ENCODE data around the gene PCDHB10. TPM values are rescaled to one million over a fixed set of nuclear protein-coding genes. Genes with fewer than 3 reads are reported as not detected.
"Not testable (repeated sequence)": the region's sequence is repeated elsewhere in the genome, so short reads cannot be mapped to it uniquely, and the experiment has no call there.

PCDHB10 gene
- polyA plus RNA-seq, 3 donors = not detected

GRCh38 chr5:141180313-141180712 lies 11.8 kb upstream of the PCDHB10 start:
- H3K4me3 Mint-ChIP-seq = no peak overlapping the region
- H3K27me3 Mint-ChIP-seq (ENCODE audit: low read depth in 3 of 3) = peaks cover 4 to 29% (median 12%) of the 10 kb centered on the region in 3 donors
- Histone ChIP-seq H3K4me3 (replicated peaks in 1 of 3; ENCODE audit: low read depth in 2 of 3, low read length in 3 of 3) (no peak overlapping the region), H3K9ac (ENCODE audit: insufficient read depth, low read length, poor library complexity, severe bottlenecking) (no peak overlapping the region), H3K36me3 (replicated peaks in 1 of 2; ENCODE audit: control insufficient read depth in 1 of 2, insufficient read depth in 2 of 2, low read length in 2 of 2) (no peaks in the 10 kb centered on the region), H3K79me2 (ENCODE audit: insufficient read depth, low read length) (no peaks in the 10 kb centered on the region), H4K20me1 (ENCODE audit: insufficient read depth, low read length) (no peaks in the 10 kb centered on the region), H3K27ac (ENCODE audit: low read depth in 1 of 2, low read length in 2 of 2) (no peak overlapping the region), H3K4me2 (replicated peaks; ENCODE audit: extremely low read depth, low read length, poor library complexity, severe bottlenecking) (no peak overlapping the region), H3K9me3 (replicated peaks in 1 of 2; ENCODE audit: control insufficient read depth in 1 of 2, insufficient read depth in 1 of 2, low read length in 2 of 2) (peaks cover 43 to 55% of the 10 kb centered on the region in 2 donors), H3K4me1 (ENCODE audit: control insufficient read depth in 1 of 2, insufficient read depth in 2 of 2, low read length in 2 of 2) (no peaks in the 10 kb centered on the region), H3K27me3 (ENCODE audit: control insufficient read depth in 2 of 2, insufficient read depth in 2 of 2, low read length in 2 of 2) (peaks cover 8 to 20% of the 10 kb centered on the region in 2 donors), H2AFZ (ENCODE audit: insufficient read depth, low read depth, low read length, poor library complexity, severe bottlenecking) (no peak overlapping the region)
- no peak overlapping the region for H3K27ac Mint-ChIP-seq
- H3K36me3 Mint-ChIP-seq = no peaks in the 10 kb centered on the region
- WGBS (ENCODE audit: insufficient coverage) = no CpG with 5 or more reads among the region's 1 CpG
- peaks cover 12 to 37% (median 32%) of the 10 kb centered on the region in 7 donors for H3K9me3 Mint-ChIP-seq
- no peaks in the 10 kb centered on the region for H3K4me1 Mint-ChIP-seq
- intact Hi-C loops (cut with micrococcal nuclease) = no loop called here
- no peak for DNase-seq
- no peak for TF ChIP-seq CTCF (IDR thresholded peaks at IDR 0.05)

DNA sequence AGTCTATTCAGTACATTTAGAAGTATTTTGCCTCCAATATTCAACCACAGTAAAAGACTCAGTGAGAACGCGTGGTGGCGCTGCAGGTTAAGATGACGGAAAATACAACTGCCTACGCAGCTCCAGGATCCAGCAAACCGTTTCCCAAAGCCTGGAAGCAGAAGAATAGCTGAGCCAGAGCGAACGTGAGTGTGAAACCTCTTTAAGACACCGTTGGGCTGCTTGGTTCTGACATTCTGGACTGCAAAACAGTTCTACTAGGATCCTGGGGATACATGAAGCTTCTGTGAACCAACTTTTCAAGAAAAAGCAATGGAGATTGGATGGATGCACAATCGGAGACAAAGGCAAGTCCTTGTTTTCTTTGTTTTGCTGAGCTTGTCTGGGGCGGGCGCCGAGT lies 9.9 kb upstream of the PCDHB10 start, which contains the start of gene PCDHB16:
Gene PCDHB16, plus strand, starts transcription at position 140 of the 400 bp plus-strand sequence. Its CDS starts 173 bp downstream, at position 313.
- Mint-ChIP-seq H3K9me3 (peaks cover 12 to 45% (median 37%) of the 10 kb centered on the region in 7 donors), H3K4me3 (no peak within 1 kb of the TSS), H3K27me3 (ENCODE audit: low read depth in 3 of 3) (peaks cover 4 to 30% (median 14%) of the 10 kb centered on the region in 3 donors), H3K27ac (no peak within 1 kb of the TSS), H3K4me1 (no peaks in the 10 kb centered on the region), H3K36me3 (no peaks in the 10 kb centered on the region)
- TF ChIP-seq CTCF (IDR thresholded peaks at IDR 0.05) = no peak
- no peaks in the 10 kb centered on the region for H3K79me2 ChIP-seq (ENCODE audit: insufficient read depth, low read length)
- no peaks in the 10 kb centered on the region for H3K36me3 ChIP-seq (replicated peaks in 1 of 2; ENCODE audit: control insufficient read depth in 1 of 2, insufficient read depth in 2 of 2, low read length in 2 of 2)
- H3K27ac ChIP-seq (ENCODE audit: low read depth in 1 of 2, low read length in 2 of 2) = no peak within 1 kb of the TSS
- H3K9me3 ChIP-seq (replicated peaks in 1 of 2; ENCODE audit: control insufficient read depth in 1 of 2, insufficient read depth in 1 of 2, low read length in 2 of 2) = peaks cover 46 to 53% of the 10 kb centered on the region in 2 donors
- H3K4me3 ChIP-seq (replicated peaks in 1 of 3; ENCODE audit: low read depth in 2 of 3, low read length in 3 of 3) = no peak within 1 kb of the TSS
- DNase-seq = no peak
- H3K4me2 ChIP-seq (replicated peaks; ENCODE audit: extremely low read depth, low read length, poor library complexity, severe bottlenecking) = no peak within 1 kb of the TSS
- H3K9ac ChIP-seq (ENCODE audit: insufficient read depth, low read length, poor library complexity, severe bottlenecking) = no peak within 1 kb of the TSS
- no peak within 1 kb of the TSS for H2AFZ ChIP-seq (ENCODE audit: insufficient read depth, low read depth, low read length, poor library complexity, severe bottlenecking)
- H4K20me1 ChIP-seq (ENCODE audit: insufficient read depth, low read length) = no peaks in the 10 kb centered on the region
- no peaks in the 10 kb centered on the region for H3K4me1 ChIP-seq (ENCODE audit: control insufficient read depth in 1 of 2, insufficient read depth in 2 of 2, low read length in 2 of 2)
- H3K27me3 ChIP-seq (ENCODE audit: control insufficient read depth in 2 of 2, insufficient read depth in 2 of 2, low read length in 2 of 2) = peaks cover 6 to 22% of the 10 kb centered on the region in 2 donors
- intact Hi-C loops (cut with micrococcal nuclease) = no loop called here
- 17% methylated on average over 13 of the region's 13 CpGs for WGBS (ENCODE audit: insufficient coverage)

DNA sequence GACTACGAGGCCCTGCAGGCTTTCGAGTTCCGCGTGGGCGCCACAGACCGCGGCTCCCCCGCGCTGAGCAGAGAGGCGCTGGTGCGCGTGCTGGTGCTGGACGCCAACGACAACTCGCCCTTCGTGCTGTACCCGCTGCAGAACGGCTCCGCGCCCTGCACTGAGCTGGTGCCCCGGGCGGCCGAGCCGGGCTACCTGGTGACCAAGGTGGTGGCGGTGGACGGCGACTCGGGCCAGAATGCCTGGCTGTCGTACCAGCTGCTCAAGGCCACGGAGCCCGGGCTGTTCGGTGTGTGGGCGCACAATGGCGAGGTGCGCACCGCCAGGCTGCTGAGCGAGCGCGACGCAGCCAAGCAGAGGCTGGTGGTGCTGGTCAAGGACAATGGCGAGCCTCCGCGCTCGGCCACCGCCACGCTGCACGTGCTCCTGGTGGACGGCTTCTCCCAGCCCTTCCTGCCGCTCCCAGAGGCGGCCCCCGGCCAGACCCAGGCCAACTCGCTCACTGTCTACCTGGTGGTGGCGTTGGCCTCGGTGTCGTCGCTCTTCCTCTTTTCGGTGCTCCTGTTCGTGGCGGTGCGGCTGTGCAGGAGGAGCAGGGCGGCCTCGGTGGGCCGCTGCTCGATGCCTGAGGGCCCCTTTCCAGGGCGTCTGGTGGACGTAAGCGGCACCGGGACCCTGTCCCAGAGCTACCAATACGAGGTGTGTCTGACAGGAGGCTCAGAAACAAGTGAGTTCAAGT lies 7.9 kb upstream of the PCDHB10 start:
- H3K4me3 ChIP-seq (replicated peaks in 1 of 3; ENCODE audit: low read depth in 2 of 3, low read length in 3 of 3); H3K4me1 ChIP-seq (ENCODE audit: control insufficient read depth in 1 of 2, insufficient read depth in 2 of 2, low read length in 2 of 2); H3K36me3 ChIP-seq (replicated peaks in 1 of 2; ENCODE audit: control insufficient read depth in 1 of 2, insufficient read depth in 2 of 2, low read length in 2 of 2); H3K27ac Mint-ChIP-seq; H2AFZ ChIP-seq (ENCODE audit: insufficient read depth, low read depth, low read length, poor library complexity, severe bottlenecking); H3K79me2 ChIP-seq (ENCODE audit: insufficient read depth, low read length); H3K27ac ChIP-seq (ENCODE audit: low read depth in 1 of 2, low read length in 2 of 2); H3K36me3 Mint-ChIP-seq; DNase-seq; H3K4me2 ChIP-seq (replicated peaks; ENCODE audit: extremely low read depth, low read length, poor library complexity, severe bottlenecking); H3K4me1 Mint-ChIP-seq; H3K9ac ChIP-seq (ENCODE audit: insufficient read depth, low read length, poor library complexity, severe bottlenecking); H4K20me1 ChIP-seq (ENCODE audit: insufficient read depth, low read length); intact Hi-C loops (cut with micrococcal nuclease): not testable (repeated sequence)
- Mint-ChIP-seq H3K9me3 (peaks cover 16 to 58% (median 50%) of the 10 kb centered on the region in 7 donors), H3K27me3 (ENCODE audit: low read depth in 3 of 3) (peaks cover 11 to 45% (median 28%) of the 10 kb centered on the region in 3 donors), H3K4me3 (peak overlapping the region in 1 of 2 donors; percentile 57)
- WGBS (ENCODE audit: insufficient coverage) = 30% methylated on average over 27 of the region's 69 CpGs
- Histone ChIP-seq H3K9me3 (replicated peaks in 1 of 2; ENCODE audit: control insufficient read depth in 1 of 2, insufficient read depth in 1 of 2, low read length in 2 of 2) (peaks cover 43 to 47% of the 10 kb centered on the region in 2 donors), H3K27me3 (ENCODE audit: control insufficient read depth in 2 of 2, insufficient read depth in 2 of 2, low read length in 2 of 2) (peaks cover 0 to 29% of the 10 kb centered on the region in 2 donors)
